K562 (cell line): ENCODE data around the gene CACNA2D2. TPM values are rescaled to one million over a fixed set of nuclear protein-coding genes. Genes with fewer than 3 reads are reported as not detected.

ENCODE experiments used
- ATAC-seq: fragments of 200-7000 bp; cut with Tn5 transposase; 3 replicates; pipeline ENCODE4 v1.9.1; 2020; ENCODE audit warnings: moderate library complexity
- BruUV-seq: library from RNA; stranded (reverse); fragments of 400-500 nt; replicated peaks from 2 replicates; lab custom pipeline; 2021; lab: Mats Ljungman, UMichigan
- CTCF ChIA-PET: fragments of 300-600 bp; formaldehyde crosslinking; extraction: SDS; loops from one replicate; lab custom pipeline; 2021; ENCODE audit warnings: low intra/inter-chr PET ratio; lab: Yijun Ruan, JAX
- POLR2A ChIA-PET: fragments of 300-600, 350-650 bp; sonication (Branson Sonifier 250); formaldehyde crosslinking; extraction: SDS; loops from one replicate; lab custom pipeline; 2021; ENCODE audit warnings: antibody characterized with exemption, inconsistent platforms; lab: Yijun Ruan, JAX
- DNase-seq, 4 experiments: peaks; one replicate each; pipeline versions ENCODE4 v3.0.0 to v3.0.0-alpha.2; 2011 to 2018; ENCODE audit warnings: low spot score in 3 of 4, mixed read lengths in 3 of 4; ENCODE audit errors: extremely low read depth in 1 of 4
- FAIRE-seq: peaks from 2 replicates; lab custom pipeline; 2011; peaks lifted over from hg19 to GRCh38; lab: Jason Lieb, UNC
- H2AFZ ChIP-seq: 2 replicates; pipeline ENCODE4 v1.6.0; 2011; ENCODE audit warnings: low read depth, low read length, control low read depth, inconsistent platforms
- H3K27ac ChIP-seq: fragments of 200-600 bp; 3 replicates; pipeline ENCODE4 v1.8.0; 2011; ENCODE audit warnings: low read depth, mild to moderate bottlenecking, control low read depth, inconsistent platforms, low read length, moderate library complexity, mixed read lengths; ENCODE audit errors: extremely low read depth
- H3K27me3 ChIP-seq, 2 experiments: fragments of 300-600 bp in 1 of 2; 2 replicates in 1 of 2; 3 replicates in 1 of 2; pipeline versions ENCODE4 v1.6.0 to v1.8.0; 2011; ENCODE audit warnings: inconsistent platforms in 2 of 2, low read length in 2 of 2, mild to moderate bottlenecking in 1 of 2, mixed read lengths in 1 of 2, moderate library complexity in 1 of 2; ENCODE audit not compliant: control insufficient read depth in 2 of 2, insufficient read depth in 2 of 2
- H3K36me3 ChIP-seq: fragments of 300-600 bp; 3 replicates; pipeline ENCODE4 v1.8.0; 2011; ENCODE audit warnings: mild to moderate bottlenecking, low read length, inconsistent platforms; ENCODE audit not compliant: control insufficient read depth, insufficient read depth
- H3K4me1 ChIP-seq, 2 experiments: fragments of 200-600 bp in 1 of 2; replicated peaks in 1 of 2; 2 replicates in 1 of 2; 3 replicates in 1 of 2; pipeline versions ENCODE4 v1.5.1 to v1.8.0; 2011; ENCODE audit warnings: inconsistent platforms in 2 of 2, low read length in 2 of 2, mild to moderate bottlenecking in 1 of 2, mixed read lengths in 1 of 2, moderate library complexity in 1 of 2; ENCODE audit not compliant: control insufficient read depth in 2 of 2, insufficient read depth in 2 of 2
- H3K4me2 ChIP-seq: 2 replicates; pipeline ENCODE4 v1.6.1; 2011; ENCODE audit warnings: low read length, control low read depth, inconsistent platforms, mixed read lengths; ENCODE audit not compliant: insufficient read depth
- H3K4me3 ChIP-seq: fragments of 200-600 bp; sonication (generic), shearing (Covaris generic); 2 replicates; pipeline ENCODE4 v1.5.1; 2016; ENCODE audit warnings: control low read depth, inconsistent platforms
- H3K79me2 ChIP-seq: fragments of 200-600 bp; 3 replicates; pipeline ENCODE4 v1.8.0; 2011; ENCODE audit warnings: low read length, inconsistent platforms; ENCODE audit not compliant: control insufficient read depth, insufficient read depth
- H3K9ac ChIP-seq, 2 experiments: 2 replicates each; pipeline versions ENCODE4 v1.6.0 to v1.6.1; 2011; ENCODE audit warnings: low read depth in 2 of 2, low read length in 2 of 2, control low read depth in 1 of 2, inconsistent platforms in 1 of 2, mild to moderate bottlenecking in 1 of 2, mixed read lengths in 1 of 2; ENCODE audit not compliant: insufficient read depth in 1 of 2
- H3K9me1 ChIP-seq: one replicate; pipeline ENCODE4 v1.6.0; 2011; ENCODE audit warnings: inconsistent platforms, mild to moderate bottlenecking, low read length, moderate library complexity; ENCODE audit not compliant: control insufficient read depth, insufficient read depth
- H3K9me3 ChIP-seq: replicated peaks from 2 replicates; pipeline ENCODE4 v1.5.1; 2011; ENCODE audit warnings: low read depth, low read length, inconsistent platforms; ENCODE audit not compliant: control insufficient read depth, insufficient read depth
- H4K20me1 ChIP-seq: replicated peaks from 2 replicates; pipeline ENCODE4 v1.6.1; 2011; ENCODE audit warnings: low read length, inconsistent platforms, mixed read lengths; ENCODE audit not compliant: control insufficient read depth, insufficient read depth
- ARID3B ChIP-seq: fragments of 250-450 bp; sonication (Bioruptor Pico); IDR thresholded peaks from 2 replicates; pipeline ENCODE4 v1.4.0; 2020; ENCODE audit warnings: borderline replicate concordance
- DPF2 ChIP-seq: fragments of 450-650 bp; IDR thresholded peaks from 2 replicates; pipeline ENCODE4 v1.6.1; 2016
- FOS ChIP-seq: IDR thresholded peaks from 3 replicates; pipeline ENCODE4 v1.6.1; 2011; ENCODE audit not compliant: insufficient read length; ENCODE audit errors: extremely low read depth
- GTF2A2 ChIP-seq: IDR thresholded peaks from 2 replicates; pipeline ENCODE4 v1.6.1; 2016; ENCODE audit warnings: mild to moderate bottlenecking, missing genetic modification characterization, missing compliant biosample characterization
- HNRNPLL ChIP-seq: fragments of 200-400 bp; formaldehyde crosslinking; IDR thresholded peaks from 2 replicates; pipeline ENCODE4 v1.6.1; 2017; ENCODE audit warnings: low read length, low read depth, mild to moderate bottlenecking; ENCODE audit not compliant: poor library complexity, severe bottlenecking
- MAFG ChIP-seq: fragments of 450-650 bp; conservative IDR thresholded peaks from 2 replicates; pipeline ENCODE4 v1.6.1; 2016; ENCODE audit warnings: missing genetic modification characterization, missing compliant biosample characterization
- MCM3 ChIP-seq: fragments of 450-650 bp; IDR thresholded peaks from 2 replicates; pipeline ENCODE4 v1.6.1; 2016
- SRSF7 ChIP-seq: fragments of 200-400 bp; formaldehyde crosslinking; optimal IDR thresholded peaks from 2 replicates; pipeline ENCODE3; 2017; ENCODE audit warnings: mild to moderate bottlenecking, low read depth, low read length
- TFE3 ChIP-seq: fragments of 450-650 bp; formaldehyde crosslinking; IDR thresholded peaks from 2 replicates; pipeline ENCODE4 v1.4.0; 2020; ENCODE audit warnings: mild to moderate bottlenecking, mixed read lengths
- ZBTB5 ChIP-seq: fragments of 450-650 bp; IDR thresholded peaks from 2 replicates; pipeline ENCODE4 v1.6.1; 2017; ENCODE audit warnings: antibody characterized with exemption
- ZNF316 ChIP-seq: fragments of 450-650 bp; IDR thresholded peaks from 2 replicates; pipeline ENCODE4 v1.6.1; 2016
- WGBS: fragments of 100-300 bp; shearing (Covaris generic); methylation state at CpG from one replicate; pipeline ENCODE4 v1.1.6; 2016; ENCODE audit warnings: low coverage, mixed read lengths; ENCODE audit not compliant: insufficient coverage; ENCODE audit errors: missing lambda C conversion rate; 5-methylcytosine and 5-hydroxymethylcytosine counted together
- in situ Hi-C: fragments of 300-500 bp; cut with MboI; formaldehyde crosslinking; loops from 4 replicates; pipeline ENCODE4 v1.15.0; 2018; ENCODE audit warnings: inconsistent platforms, mixed read lengths
- intact Hi-C: fragments of 100-400 bp; cut with micrococcal nuclease; formaldehyde crosslinking; loops from 2 replicates; pipeline ENCODE4 v1.14.2; 2022
- polyA plus RNA-seq, 8 experiments: library from polyadenylated mRNA; depleted of rRNA in 4 of 8; stranded (reverse) in 5 of 8; unstranded in 3 of 8; fragments of >200 nt; fragmentation: Nextera tagmentation in 2 of 8; fragmentation: Illumina TruSeq in 1 of 8; extraction: Ambion mirVana in 2 of 8; extraction: Trizol in 1 of 8; gene quantifications; 2 replicates each; pipeline versions ENCODE4 v1.2.1 to v1.2.3, GENCODE V29; 2011 to 2014; ENCODE audit warnings: inconsistent platforms in 1 of 8, missing spikeins in 1 of 8
- total RNA-seq, 7 experiments: library from RNA; depleted of rRNA in 6 of 7; stranded (reverse); fragments of >200 nt in 6 of 7; fragmentation: Illumina TruSeq in 2 of 7; extraction: Trizol in 2 of 7; gene quantifications; 2 replicates each; pipeline versions ENCODE4 v1.2.1 to v1.2.3, GENCODE V29; 2011 to 2021; ENCODE audit warnings: low replicate concordance in 1 of 7

CACNA2D2 gene
- total and polyA plus RNA-seq, 9 of the 15 experiments (the other 6 are each of a cell fraction or from before 2014, with no cell fraction given): 0.11 to 0.58 (median 0.36) TPM; not detected in 2

GRCh38 chr3:50410185-50410584 lies 93.2 kb downstream of the CACNA2D2 start:
- CTCF ChIA-PET: no interaction called here
- intact Hi-C loops: no loop called here
- H3K9ac ChIP-seq: no peak overlapping the region
- no peaks in the 10 kb centered on the region for H3K36me3 ChIP-seq
- H4K20me1 ChIP-seq: peaks cover 4% of the 10 kb centered on the region; the same call in 1 of the 2 replicates
- 10% methylated on average over 2 of the region's 2 CpGs for WGBS
- TF ChIP-seq MAFG (tag) (no peak), SRSF7 (no peak), TFE3 (CRISPR knock-in tag) (no peak), FOS (no peak), HNRNPLL (no peak), ZNF316 (no peak), ZBTB5 (no peak), DPF2 (no peak), ARID3B (CRISPR knock-in tag) (no peak), MCM3 (no peak), GTF2A2 (tag) (no peak)
- TF ChIP-seq, all 486 proteins: peak for 0
- no peak overlapping the region for H2AFZ ChIP-seq
- no peak for DNase-seq
- BruUV-seq: no TSS peak
- H3K79me2 ChIP-seq: no peaks in the 10 kb centered on the region
- peaks cover 0 to 21% of the 10 kb centered on the region in 2 experiments; a peak in 2 of 5 replicates for H3K27me3 ChIP-seq
- POLR2A ChIA-PET: interaction anchor here (0.7 kb wide), 1 partner anchor 14 kb away, joined by 3 read pairs; no protein-coding TSS in a partner anchor
- no peak for FAIRE-seq
- H3K9me3 ChIP-seq: no peaks in the 10 kb centered on the region
- no peak overlapping the region for H3K4me3 ChIP-seq
- no peak overlapping the region for H3K4me2 ChIP-seq
- no peaks in the 10 kb centered on the region for H3K9me1 ChIP-seq
- ATAC-seq: no peak
- in situ Hi-C loops: no loop called here
- H3K4me1 ChIP-seq: no peaks in the 10 kb centered on the region; a peak in 1 of 5 replicates
- no peak overlapping the region for H3K27ac ChIP-seq
